HepG2 (cell line): ENCODE data around the gene TRUB1. TPM values are rescaled to one million over a fixed set of nuclear protein-coding genes. Genes with fewer than 3 reads are reported as not detected.

ENCODE experiments used
- ATAC-seq: fragments of 200-7000 bp; cut with Tn5 transposase; 3 replicates; pipeline ENCODE4 v1.9.1; 2020; ENCODE audit warnings: mild to moderate bottlenecking, moderate library complexity
- BruUV-seq: library from RNA; stranded (reverse); fragments of 400-500 nt; replicated peaks from 2 replicates; lab custom pipeline; 2021; lab: Mats Ljungman, UMichigan
- CTCF ChIA-PET: fragments of 300-600 bp; formaldehyde crosslinking; extraction: SDS; loops from one replicate; lab custom pipeline; 2021; ENCODE audit warnings: low total read pairs, inconsistent platforms, low intra/inter-chr PET ratio; lab: Yijun Ruan, JAX
- POLR2A ChIA-PET: fragments of 350-600 bp; sonication (Branson Sonifier 250); formaldehyde crosslinking; loops from one replicate; lab custom pipeline; 2020; ENCODE audit warnings: antibody characterized with exemption, inconsistent platforms; lab: Yijun Ruan, JAX
- DNase-seq: peaks from one replicate; pipeline ENCODE4 v3.0.0-alpha.2; 2015; ENCODE audit warnings: low spot score
- FAIRE-seq: peaks from 3 replicates; lab custom pipeline; 2011; peaks lifted over from hg19 to GRCh38; lab: Jason Lieb, UNC
- H2AFZ ChIP-seq: one replicate; pipeline ENCODE4 v1.6.1; 2011; ENCODE audit warnings: low read length, inconsistent platforms
- H3K27ac ChIP-seq: fragments of 300-600 bp; 3 replicates; pipeline ENCODE4 v1.8.0; 2011; ENCODE audit warnings: mixed run types, mild to moderate bottlenecking, mixed read lengths, low read length, inconsistent platforms; ENCODE audit not compliant: insufficient read depth; ENCODE audit errors: extremely low read length
- H3K27me3 ChIP-seq, 2 experiments: fragments of 200-600 bp in 1 of 2; 2 replicates in 1 of 2; 3 replicates in 1 of 2; pipeline versions ENCODE4 v1.6.0 to v1.8.0; 2011; ENCODE audit warnings: low read length in 2 of 2, mild to moderate bottlenecking in 2 of 2, moderate library complexity in 2 of 2, inconsistent platforms in 1 of 2; ENCODE audit not compliant: insufficient read depth in 2 of 2, control insufficient read depth in 1 of 2
- H3K36me3 ChIP-seq, 2 experiments: fragments of 200-600 bp in 1 of 2; replicated peaks in 1 of 2; 2 replicates in 1 of 2; 3 replicates in 1 of 2; pipeline versions ENCODE4 v1.5.1 to v1.8.0; 2011; ENCODE audit warnings: low read length in 2 of 2, inconsistent platforms in 1 of 2; ENCODE audit not compliant: insufficient read depth in 2 of 2, control insufficient read depth in 1 of 2
- H3K4me1 ChIP-seq: 2 replicates; pipeline ENCODE4 v1.5.1; 2012; ENCODE audit warnings: low read length, inconsistent platforms; ENCODE audit not compliant: insufficient read depth
- H3K4me2 ChIP-seq: 2 replicates; pipeline ENCODE4 v1.6.0; 2011; ENCODE audit warnings: low read depth, low read length, inconsistent platforms
- H3K4me3 ChIP-seq, 3 experiments: fragments of 200-600 bp in 1 of 3; sonication (generic), shearing (Covaris generic) in 1 of 3; replicated peaks in 1 of 3; 2 replicates each; pipeline ENCODE4 v1.5.1; 2011 to 2016; ENCODE audit warnings: low read length in 3 of 3, inconsistent platforms in 2 of 3, low read depth in 2 of 3, mild to moderate bottlenecking in 2 of 3, control low read depth in 1 of 3, mixed read lengths in 1 of 3; ENCODE audit not compliant: insufficient read depth in 1 of 3
- H3K79me2 ChIP-seq: one replicate; pipeline ENCODE4 v1.6.1; 2011; ENCODE audit warnings: low read length, inconsistent platforms; ENCODE audit not compliant: insufficient read depth
- H3K9ac ChIP-seq: 2 replicates; pipeline ENCODE4 v1.6.0; 2011; ENCODE audit warnings: mild to moderate bottlenecking, low read depth, low read length, inconsistent platforms; ENCODE audit not compliant: insufficient read depth
- H3K9me3 ChIP-seq: 2 replicates; pipeline ENCODE4 v1.5.1; 2012; ENCODE audit warnings: mild to moderate bottlenecking, low read length
- H4K20me1 ChIP-seq: 2 replicates; pipeline ENCODE4 v1.6.0; 2011; ENCODE audit warnings: inconsistent platforms, mild to moderate bottlenecking, low read length, moderate library complexity; ENCODE audit not compliant: insufficient read depth
- FOXK2 ChIP-seq: fragments of 450-650 bp; IDR thresholded peaks from 2 replicates; pipeline ENCODE4 v1.6.1; 2016
- KLF11 ChIP-seq: IDR thresholded peaks from 2 replicates; pipeline ENCODE4 v1.6.1; 2016; ENCODE audit warnings: missing compliant biosample characterization
- MIER3 ChIP-seq: IDR thresholded peaks from 2 replicates; pipeline ENCODE4 v1.6.1; 2016; ENCODE audit warnings: missing compliant biosample characterization, borderline replicate concordance
- RORA ChIP-seq: sonication (generic); formaldehyde crosslinking; IDR thresholded peaks from 2 replicates; pipeline ENCODE4 v1.5.0; 2020; ENCODE audit warnings: mild to moderate bottlenecking, missing genetic modification reagents, moderate library complexity
- SMAD1 ChIP-seq: sonication (generic); formaldehyde crosslinking; IDR thresholded peaks from 2 replicates; pipeline ENCODE4 v1.4.0; 2020; ENCODE audit warnings: missing genetic modification reagents, low read depth, mild to moderate bottlenecking, borderline replicate concordance
- SRSF4 ChIP-seq: fragments of 200-400 bp; formaldehyde crosslinking; IDR thresholded peaks from one replicate; pipeline ENCODE4 v1.6.1; 2018; ENCODE audit warnings: mild to moderate bottlenecking, low read depth, low read length, moderate library complexity; ENCODE audit not compliant: poor library complexity, severe bottlenecking
- SUZ12 ChIP-seq: fragments of 150-350 bp; IDR thresholded peaks from 2 replicates; pipeline ENCODE4 v1.6.1; 2014; ENCODE audit warnings: low read depth, low read length
- TERF1 ChIP-seq: sonication (generic); formaldehyde crosslinking; IDR thresholded peaks from 2 replicates; pipeline ENCODE4 v1.8.0; 2022; ENCODE audit warnings: mild to moderate bottlenecking, missing genetic modification reagents, moderate library complexity
- ZFY ChIP-seq: sonication (generic); formaldehyde crosslinking; IDR thresholded peaks from 2 replicates; pipeline ENCODE4 v1.4.0; 2020; ENCODE audit warnings: missing genetic modification reagents
- ZNF232 ChIP-seq: sonication (generic); formaldehyde crosslinking; IDR thresholded peaks from 2 replicates; pipeline ENCODE4 v1.4.0; 2020; ENCODE audit warnings: missing genetic modification reagents, borderline replicate concordance
- ZNF709 ChIP-seq: sonication (generic); formaldehyde crosslinking; IDR thresholded peaks from 2 replicates; pipeline ENCODE4 v1.5.0; 2020; ENCODE audit warnings: mild to moderate bottlenecking, missing genetic modification reagents
- ZNF766 ChIP-seq: sonication (generic); formaldehyde crosslinking; IDR thresholded peaks from 2 replicates; pipeline ENCODE4 v1.5.0; 2020; ENCODE audit warnings: missing genetic modification reagents, borderline replicate concordance
- WGBS: methylation state at CpG from one replicate; pipeline ENCODE4 v1.1.6; 2017; ENCODE audit warnings: low lambda C conversion rate; 5-methylcytosine and 5-hydroxymethylcytosine counted together
- in situ Hi-C: cut with HindIII; loops from 2 replicates; pipeline ENCODE4 v1.10.0; 2017; ENCODE audit warnings: low pct_unique_long_range_greater_than_20kb; ENCODE audit not compliant: extremely low pct_ligation_motif_present
- intact Hi-C: fragments of 100-400 bp; cut with micrococcal nuclease; formaldehyde crosslinking; loops from one replicate; pipeline ENCODE4 v1.10.0; 2022; ENCODE audit not compliant: unreplicated experiment
- polyA plus RNA-seq, 8 experiments: library from polyadenylated mRNA; depleted of rRNA in 3 of 8; stranded (reverse) in 7 of 8; unstranded in 1 of 8; fragments of >200 nt; fragmentation: Illumina TruSeq in 4 of 8; extraction: Trizol in 4 of 8; gene quantifications; 2 replicates each; pipeline versions ENCODE4 v1.2.1 to v1.2.3, GENCODE V29; 2011 to 2016; ENCODE audit warnings: low read depth in 4 of 8, missing spikeins in 1 of 8, mixed read lengths in 1 of 8; ENCODE audit not compliant: insufficient read depth in 1 of 8
- total RNA-seq, 5 experiments: library from RNA; depleted of rRNA; stranded (reverse); fragments of >200 nt; fragmentation: Illumina TruSeq; extraction: Trizol; gene quantifications; 2 replicates each; pipeline ENCODE4 v1.2.3, GENCODE V29; 2016; ENCODE audit warnings: low read depth in 1 of 5
- TF ChIP-seq, protein P1 (sequence below): sonication (generic); formaldehyde crosslinking; IDR thresholded peaks from 2 replicates; pipeline ENCODE4 v1.8.1; 2022; ENCODE audit warnings: low read depth, mild to moderate bottlenecking, missing genetic modification reagents

TRUB1 gene
- total and polyA plus RNA-seq, 2 of the 13 experiments (the other 11 are each of a cell fraction or from before 2014, with no cell fraction given) = 10.6 to 38.9 TPM

DNA sequence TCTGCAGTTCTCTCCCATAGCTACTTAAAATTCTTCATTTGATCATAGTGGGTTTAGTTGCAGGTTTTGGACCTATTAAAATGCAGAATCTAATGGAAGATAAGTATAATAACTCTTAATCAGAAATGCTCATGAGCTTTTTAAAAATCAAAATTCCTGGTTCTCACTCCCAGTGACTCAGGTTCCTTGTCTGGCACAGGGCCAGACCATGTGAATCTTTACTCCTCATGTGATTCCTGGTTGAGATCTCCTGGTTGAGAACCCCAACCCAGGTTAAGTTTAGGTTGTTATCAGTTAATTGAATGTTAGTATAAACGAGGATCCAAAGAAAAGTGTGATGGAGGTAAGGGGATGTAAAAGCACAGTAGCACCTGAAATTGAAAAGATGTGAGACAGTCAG lies 17.5 kb upstream of the TRUB1 start:
- Histone ChIP-seq H4K20me1 (no peaks in the 10 kb centered on the region), H3K4me2 (no peak overlapping the region), H3K9me3 (no peaks in the 10 kb centered on the region), H3K4me1 (no peaks in the 10 kb centered on the region), H3K9ac (no peak overlapping the region), H3K27ac (no peak overlapping the region), H3K27me3 (no peaks in the 10 kb centered on the region; a peak in 1 of 5 replicates), H2AFZ (no peak overlapping the region), H3K79me2 (no peaks in the 10 kb centered on the region), H3K4me3 (no peak overlapping the region), H3K36me3 (no peaks in the 10 kb centered on the region)
- no peak for DNase-seq
- no peak for FAIRE-seq
- in situ Hi-C loops = no loop called here
- 0% methylated on average over 1 of the region's 1 CpG for WGBS
- no peak for ATAC-seq
- TF ChIP-seq ZNF766 = no peak
- TF ChIP-seq ZNF709 = no peak
- no peak for TF ChIP-seq KLF11 (CRISPR knock-in tag)
- no peak for TF ChIP-seq FOXK2
- TF ChIP-seq, protein P1, sequence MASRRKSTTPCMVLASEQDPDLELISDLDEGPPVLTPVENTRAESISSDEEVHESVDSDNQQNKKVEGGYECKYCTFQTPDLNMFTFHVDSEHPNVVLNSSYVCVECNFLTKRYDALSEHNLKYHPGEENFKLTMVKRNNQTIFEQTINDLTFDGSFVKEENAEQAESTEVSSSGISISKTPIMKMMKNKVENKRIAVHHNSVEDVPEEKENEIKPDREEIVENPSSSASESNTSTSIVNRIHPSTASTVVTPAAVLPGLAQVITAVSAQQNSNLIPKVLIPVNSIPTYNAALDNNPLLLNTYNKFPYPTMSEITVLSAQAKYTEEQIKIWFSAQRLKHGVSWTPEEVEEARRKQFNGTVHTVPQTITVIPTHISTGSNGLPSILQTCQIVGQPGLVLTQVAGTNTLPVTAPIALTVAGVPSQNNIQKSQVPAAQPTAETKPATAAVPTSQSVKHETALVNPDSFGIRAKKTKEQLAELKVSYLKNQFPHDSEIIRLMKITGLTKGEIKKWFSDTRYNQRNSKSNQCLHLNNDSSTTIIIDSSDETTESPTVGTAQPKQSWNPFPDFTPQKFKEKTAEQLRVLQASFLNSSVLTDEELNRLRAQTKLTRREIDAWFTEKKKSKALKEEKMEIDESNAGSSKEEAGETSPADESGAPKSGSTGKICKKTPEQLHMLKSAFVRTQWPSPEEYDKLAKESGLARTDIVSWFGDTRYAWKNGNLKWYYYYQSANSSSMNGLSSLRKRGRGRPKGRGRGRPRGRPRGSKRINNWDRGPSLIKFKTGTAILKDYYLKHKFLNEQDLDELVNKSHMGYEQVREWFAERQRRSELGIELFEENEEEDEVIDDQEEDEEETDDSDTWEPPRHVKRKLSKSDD (CRISPR knock-in tag) = no peak
- TF ChIP-seq ZFY (CRISPR knock-in tag) = no peak
- TF ChIP-seq TERF1 (CRISPR knock-in tag) = no peak
- TF ChIP-seq SRSF4 = no peak
- no peak for TF ChIP-seq SMAD1 (CRISPR knock-in tag)
- no peak for TF ChIP-seq RORA (CRISPR knock-in tag)
- TF ChIP-seq ZNF232 (CRISPR knock-in tag) = no peak
- no peak for TF ChIP-seq SUZ12
- TF ChIP-seq MIER3 = no peak
- CTCF ChIA-PET = no interaction called here
- POLR2A ChIA-PET = no interaction called here
- intact Hi-C loops = no loop called here
- BruUV-seq = no TSS peak
